CD4-positive, alpha-beta T cell treated with Interleukin-4 for 1 hour (primary cell): Measurements from ENCODE around the gene HELZ.
A peak's percentile ranks its signal among the peaks of the same experiment; 100 is the strongest.
"Not testable (repeated sequence)": the region's sequence is repeated elsewhere in the genome, so short reads cannot be mapped to it uniquely, and the experiment has no call there.

Source experiments
- DNase-seq, 2 donors: peaks; one replicate each; pipeline ENCODE4 v3.0.0-alpha.2; 2020 to 2022

HELZ gene

GRCh38 chr17:67137860-67138259, 107.1 kb downstream of the HELZ start:
- DNase-seq = peak in 1 of 2 donors; percentile 32

- no peak for DNase-seq
These were observed 108.0 kb downstream of the HELZ start for GRCh38 chr17:67137026-67137370.

- DNase-seq = no peak
These were observed 108.6 kb downstream of the HELZ start for GRCh38 chr17:67136191-67137025.

GRCh38 chr17:67133161-67133560, 111.8 kb downstream of the HELZ start:
- no peak for DNase-seq

- no peak for DNase-seq
These were observed 112.6 kb downstream of the HELZ start for GRCh38 chr17:67132366-67132765.

GRCh38 chr17:67130768-67131167, 114.2 kb downstream of the HELZ start:
- no peak for DNase-seq

- DNase-seq = no peak
These were observed 115.7 kb downstream of the HELZ start for GRCh38 chr17:67129283-67129682.

GRCh38 chr17:67128700-67129099, 116.3 kb downstream of the HELZ start:
- no peak for DNase-seq

GRCh38 chr17:67127925-67128324, 117.1 kb downstream of the HELZ start:
- no peak for DNase-seq

- DNase-seq = no peak
These were observed 118.0 kb downstream of the HELZ start for GRCh38 chr17:67126983-67127382.

- DNase-seq = not testable (repeated sequence)
These were observed 118.5 kb downstream of the HELZ start for GRCh38 chr17:67126543-67126942.

- no peak for DNase-seq
These were observed 119.1 kb downstream of the HELZ start for GRCh38 chr17:67125924-67126323.

- no peak for DNase-seq
These were observed 119.6 kb downstream of the HELZ start for GRCh38 chr17:67125417-67125816.

GRCh38 chr17:67124450-67125148, 120.4 kb downstream of the HELZ start:
- no peak for DNase-seq

GRCh38 chr17:67123699-67124098, 121.3 kb downstream of the HELZ start:
- no peak for DNase-seq

- no peak for DNase-seq
These were observed 123.6 kb downstream of the HELZ start for GRCh38 chr17:67121316-67121891.

- no peak for DNase-seq
These were observed 125.9 kb downstream of the HELZ start for GRCh38 chr17:67119102-67119501.

- no peak for DNase-seq
These were observed 128.9 kb downstream of the HELZ start for GRCh38 chr17:67116045-67116575.

- DNase-seq = no peak
These were observed 129.6 kb downstream of the HELZ start for GRCh38 chr17:67115401-67115800.

GRCh38 chr17:67113486-67113885, 131.5 kb downstream of the HELZ start:
- DNase-seq = no peak

- no peak for DNase-seq
These were observed 133.2 kb downstream of the HELZ start for GRCh38 chr17:67111808-67112207.

GRCh38 chr17:67111327-67111726, 133.7 kb downstream of the HELZ start:
- no peak for DNase-seq

GRCh38 chr17:67110619-67111018, 134.4 kb downstream of the HELZ start:
- DNase-seq = no peak

GRCh38 chr17:67109111-67109510, 135.9 kb downstream of the HELZ start:
- no peak for DNase-seq
